Chondrocyte (in vitro differentiated cells): ENCODE results near the gene VWA3A. TPM values are rescaled to one million over a fixed set of nuclear protein-coding genes. Genes with fewer than 3 reads are reported as not detected.
"Not testable (repeated sequence)": the region's sequence is repeated elsewhere in the genome, so short reads cannot be mapped to it uniquely, and the experiment has no call there.

ENCODE experiments used
- DNase-seq: peaks from one replicate; pipeline ENCODE4 v3.0.0; 2021; ENCODE audit warnings: mixed read lengths, low spot score
- H3K27ac Mint-ChIP-seq: one replicate; pipeline ENCODE4 v1.8.0; 2021; ENCODE audit warnings: mild to moderate bottlenecking, moderate library complexity, mixed read lengths; ENCODE audit not compliant: unreplicated experiment
- H3K27me3 Mint-ChIP-seq: 2 replicates; pipeline ENCODE4 v1.8.0; 2021; ENCODE audit warnings: low read depth, mixed read lengths
- H3K36me3 Mint-ChIP-seq: 2 replicates; pipeline ENCODE4 v1.8.0; 2021; ENCODE audit warnings: low read depth, mixed read lengths
- H3K4me1 Mint-ChIP-seq: 2 replicates; pipeline ENCODE4 v1.8.0; 2021; ENCODE audit warnings: low read depth, mild to moderate bottlenecking, mixed read lengths
- H3K4me3 Mint-ChIP-seq: one replicate; pipeline ENCODE4 v1.8.0; 2021; ENCODE audit warnings: mild to moderate bottlenecking, moderate library complexity, mixed read lengths; ENCODE audit not compliant: unreplicated experiment
- H3K9me3 Mint-ChIP-seq: 2 replicates; pipeline ENCODE4 v1.8.0; 2021; ENCODE audit warnings: low read depth, mixed read lengths
- CTCF ChIP-seq: fragments of 200-600 bp; sonication (generic); IDR thresholded peaks from 2 replicates; pipeline ENCODE4 v1.5.0; 2021; ENCODE audit warnings: antibody characterized with exemption, mild to moderate bottlenecking, moderate library complexity
- total RNA-seq: library from RNA; stranded (reverse); gene quantifications from 3 replicates; pipeline ENCODE4 v1.2.1, GENCODE V29; 2021

The VWA3A gene
- total RNA-seq, 1 donor from 2014 or later = not detected

GRCh38 chr16:22162656-22163009 is 70.3 kb downstream of the VWA3A start:
- no peak overlapping the region for H3K27ac Mint-ChIP-seq
- DNase-seq = no peak
- peaks cover 4% of the 10 kb centered on the region for H3K36me3 Mint-ChIP-seq
- peaks cover 38% of the 10 kb centered on the region for H3K27me3 Mint-ChIP-seq
- H3K4me1 Mint-ChIP-seq = no peaks in the 10 kb centered on the region
- no peak overlapping the region for H3K4me3 Mint-ChIP-seq
- no peak for TF ChIP-seq CTCF
- peaks cover 5% of the 10 kb centered on the region for H3K9me3 Mint-ChIP-seq

GRCh38 chr16:22163806-22164205 is 71.5 kb downstream of the VWA3A start:
- peaks cover 36% of the 10 kb centered on the region for H3K27me3 Mint-ChIP-seq
- no peak for TF ChIP-seq CTCF
- H3K36me3 Mint-ChIP-seq = peaks cover 4% of the 10 kb centered on the region
- DNase-seq = no peak
- H3K4me1 Mint-ChIP-seq = no peaks in the 10 kb centered on the region
- no peak overlapping the region for H3K4me3 Mint-ChIP-seq
- no peak overlapping the region for H3K27ac Mint-ChIP-seq
- peaks cover 5% of the 10 kb centered on the region for H3K9me3 Mint-ChIP-seq

- H3K4me1 Mint-ChIP-seq = no peaks in the 10 kb centered on the region
- peaks cover 31% of the 10 kb centered on the region for H3K27me3 Mint-ChIP-seq
- peaks cover 4% of the 10 kb centered on the region for H3K36me3 Mint-ChIP-seq
- peaks cover 5% of the 10 kb centered on the region for H3K9me3 Mint-ChIP-seq
- no peak overlapping the region for H3K27ac Mint-ChIP-seq
- DNase-seq = no peak
- TF ChIP-seq CTCF = no peak
- H3K4me3 Mint-ChIP-seq = no peak overlapping the region
Observed at GRCh38 chr16:22164482-22164881, 72.1 kb downstream of the VWA3A start.

GRCh38 chr16:22165508-22166285 is 73.4 kb downstream of the VWA3A start:
- H3K9me3 Mint-ChIP-seq = peaks cover 5% of the 10 kb centered on the region
- TF ChIP-seq CTCF = no peak
- no peaks in the 10 kb centered on the region for H3K4me1 Mint-ChIP-seq
- H3K27ac Mint-ChIP-seq = no peak overlapping the region
- peaks cover 4% of the 10 kb centered on the region for H3K36me3 Mint-ChIP-seq
- no peak overlapping the region for H3K4me3 Mint-ChIP-seq
- peaks cover 22% of the 10 kb centered on the region for H3K27me3 Mint-ChIP-seq
- no peak for DNase-seq

- no peak overlapping the region for H3K4me3 Mint-ChIP-seq
- TF ChIP-seq CTCF = no peak
- no peaks in the 10 kb centered on the region for H3K9me3 Mint-ChIP-seq
- H3K27me3 Mint-ChIP-seq = peaks cover 6% of the 10 kb centered on the region
- no peak for DNase-seq
- no peaks in the 10 kb centered on the region for H3K36me3 Mint-ChIP-seq
- H3K4me1 Mint-ChIP-seq = no peaks in the 10 kb centered on the region
- H3K27ac Mint-ChIP-seq = no peak overlapping the region
Observed at GRCh38 chr16:22171953-22172352, 79.6 kb downstream of the VWA3A start.

- not testable (repeated sequence) for H3K9me3 Mint-ChIP-seq, H3K27ac Mint-ChIP-seq, H3K4me1 Mint-ChIP-seq, H3K4me3 Mint-ChIP-seq, DNase-seq, H3K36me3 Mint-ChIP-seq, H3K27me3 Mint-ChIP-seq
Observed at GRCh38 chr16:22172642-22173041, 80.3 kb downstream of the VWA3A start.
